ENCODE results near the gene NDUFB4. TPM values are rescaled to one million over a fixed set of nuclear protein-coding genes. Genes with fewer than 3 reads are reported as not detected.

The NDUFB4 gene
- polyA plus RNA-seq, 1 donor (not counting 4 experiments of a cell fraction or from before 2014, with no cell fraction given): 143 TPM

DNA sequence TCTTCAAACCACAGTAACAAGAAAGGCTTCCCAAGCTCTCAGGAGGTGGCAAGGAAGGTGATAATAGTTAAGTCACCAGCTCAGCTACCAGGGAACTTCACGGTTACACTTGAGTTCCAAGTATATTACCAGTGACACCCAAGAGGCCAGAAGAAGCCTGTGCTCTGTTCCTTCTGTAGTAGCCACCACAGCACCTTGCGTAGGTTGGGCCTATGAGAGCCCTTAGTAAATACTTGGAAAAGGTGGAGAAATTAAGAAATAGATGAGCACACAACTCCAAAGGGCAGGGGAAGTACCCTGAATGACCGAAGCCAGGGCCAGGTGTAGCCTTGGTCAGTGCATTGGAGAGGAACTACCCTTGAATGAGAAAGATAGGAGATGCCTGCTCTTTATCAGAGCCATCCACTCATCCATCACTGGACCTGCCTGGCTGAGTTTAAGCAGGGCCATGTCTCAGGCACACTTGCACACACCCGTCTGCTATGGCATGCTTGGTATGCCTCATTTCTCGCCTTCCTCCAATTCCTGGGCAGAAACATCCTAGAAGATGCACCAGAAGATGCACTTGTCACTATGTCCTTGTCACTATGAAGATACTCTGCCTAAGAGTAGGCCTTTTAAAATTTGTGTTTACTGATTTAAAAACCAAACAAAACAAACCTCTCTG is 32.6 kb upstream of the NDUFB4 start:
- H2AFZ ChIP-seq (ENCODE audit: control insufficient read depth, low read length): no peak overlapping the region
- H3K27me3 ChIP-seq (ENCODE audit: control insufficient read depth, extremely low read depth, insufficient read depth, low read length): no peaks in the 10 kb centered on the region
- DNase-seq (ENCODE audit: low read depth, low spot score) (no peak), FAIRE-seq (no peak)
- H4K20me1 ChIP-seq (ENCODE audit: control insufficient read depth, extremely low read depth, insufficient read depth, low read length): no peaks in the 10 kb centered on the region
- H3K36me3 ChIP-seq (ENCODE audit: control insufficient read depth in 2 of 2, extremely low read depth in 1 of 2, insufficient read depth in 2 of 2, low read length in 2 of 2): no peaks in the 10 kb centered on the region
- no peak overlapping the region for H3K4me3 ChIP-seq (ENCODE audit: control insufficient read depth in 2 of 3, extremely low read depth in 1 of 3, insufficient read depth in 2 of 3, low read depth in 1 of 3, low read length in 3 of 3)
- H3K9me1 ChIP-seq (ENCODE audit: control insufficient read depth, extremely low read depth, insufficient read depth, low read length): no peaks in the 10 kb centered on the region
- no peak for TF ChIP-seq EZH2 (IDR thresholded peaks at IDR 0.05; ENCODE audit: low read length)
- TF ChIP-seq, protein P1, sequence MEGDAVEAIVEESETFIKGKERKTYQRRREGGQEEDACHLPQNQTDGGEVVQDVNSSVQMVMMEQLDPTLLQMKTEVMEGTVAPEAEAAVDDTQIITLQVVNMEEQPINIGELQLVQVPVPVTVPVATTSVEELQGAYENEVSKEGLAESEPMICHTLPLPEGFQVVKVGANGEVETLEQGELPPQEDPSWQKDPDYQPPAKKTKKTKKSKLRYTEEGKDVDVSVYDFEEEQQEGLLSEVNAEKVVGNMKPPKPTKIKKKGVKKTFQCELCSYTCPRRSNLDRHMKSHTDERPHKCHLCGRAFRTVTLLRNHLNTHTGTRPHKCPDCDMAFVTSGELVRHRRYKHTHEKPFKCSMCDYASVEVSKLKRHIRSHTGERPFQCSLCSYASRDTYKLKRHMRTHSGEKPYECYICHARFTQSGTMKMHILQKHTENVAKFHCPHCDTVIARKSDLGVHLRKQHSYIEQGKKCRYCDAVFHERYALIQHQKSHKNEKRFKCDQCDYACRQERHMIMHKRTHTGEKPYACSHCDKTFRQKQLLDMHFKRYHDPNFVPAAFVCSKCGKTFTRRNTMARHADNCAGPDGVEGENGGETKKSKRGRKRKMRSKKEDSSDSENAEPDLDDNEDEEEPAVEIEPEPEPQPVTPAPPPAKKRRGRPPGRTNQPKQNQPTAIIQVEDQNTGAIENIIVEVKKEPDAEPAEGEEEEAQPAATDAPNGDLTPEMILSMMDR (optimal IDR thresholded peaks at IDR 0.05 in 1 of 3, IDR thresholded peaks at IDR 0.05 in 1 of 3, conservative IDR thresholded peaks at IDR 0.05 in 1 of 3; ENCODE audit: extremely low read depth in 1 of 3, insufficient read depth in 2 of 3, low read length in 3 of 3): no peak
- no peak overlapping the region for H3K27ac ChIP-seq (ENCODE audit: control insufficient read depth, insufficient read depth, low read length)
- H3K4me2 ChIP-seq (ENCODE audit: control insufficient read depth, extremely low read depth, insufficient read depth, low read depth, low read length): no peak overlapping the region
- dilution Hi-C loops (cut with MboI; ENCODE audit: extremely low pct_ligation_motif_present, low sequenced_read_pairs): no loop called here
- no peak overlapping the region for H3K9ac ChIP-seq (ENCODE audit: control insufficient read depth, extremely low read depth, insufficient read depth, low read length)
- H3K79me2 ChIP-seq (ENCODE audit: control insufficient read depth, insufficient read depth, low read length): no peaks in the 10 kb centered on the region
- no peaks in the 10 kb centered on the region for H3K9me3 ChIP-seq (ENCODE audit: control insufficient read depth, low read depth, low read length)
- peaks cover 9% of the 10 kb centered on the region for H3K4me1 ChIP-seq (ENCODE audit: control insufficient read depth, extremely low read depth, insufficient read depth, low read length)

DNA sequence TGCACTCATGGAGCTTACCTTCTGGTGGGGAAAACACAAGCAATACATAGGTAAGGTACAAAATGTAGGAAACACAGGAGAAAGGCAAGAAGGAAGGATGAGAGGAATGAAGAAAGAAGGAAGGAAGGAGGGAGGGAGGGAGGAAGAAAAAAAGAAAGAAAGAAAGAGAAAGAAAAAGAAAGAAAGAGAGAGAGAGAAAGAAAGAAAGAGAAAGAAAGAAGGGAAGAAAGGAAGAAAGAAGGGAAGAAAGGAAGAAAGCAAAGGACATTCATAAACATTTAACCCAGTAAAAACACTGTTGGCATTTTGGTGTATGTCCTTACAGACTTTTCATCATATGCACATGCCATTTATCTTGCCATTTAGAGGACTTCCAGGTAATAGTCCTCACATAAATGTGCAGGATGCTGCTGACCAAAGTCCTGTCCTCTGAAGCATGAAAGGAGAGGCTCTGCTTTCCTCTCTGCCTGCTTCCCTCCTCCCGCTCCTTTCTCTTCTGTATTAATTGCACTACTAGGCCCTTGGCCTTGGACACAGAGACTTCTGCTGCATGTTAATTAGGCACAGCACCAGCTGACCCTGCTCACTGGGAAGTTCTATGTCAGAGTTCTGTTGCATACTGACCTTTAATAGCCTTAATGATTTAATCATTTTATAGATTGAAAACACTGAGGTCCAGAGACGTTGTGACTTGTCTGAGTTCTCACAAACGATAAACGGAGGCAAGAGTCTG is 29.7 kb upstream of the NDUFB4 start:
- H2AFZ ChIP-seq (ENCODE audit: control insufficient read depth, low read length): no peak overlapping the region
- no peaks in the 10 kb centered on the region for H3K4me1 ChIP-seq (ENCODE audit: control insufficient read depth, extremely low read depth, insufficient read depth, low read length)
- TF ChIP-seq, protein P1 (optimal IDR thresholded peaks at IDR 0.05 in 1 of 3, IDR thresholded peaks at IDR 0.05 in 1 of 3, conservative IDR thresholded peaks at IDR 0.05 in 1 of 3; ENCODE audit: extremely low read depth in 1 of 3, insufficient read depth in 2 of 3, low read length in 3 of 3): no peak
- TF ChIP-seq EZH2 (IDR thresholded peaks at IDR 0.05; ENCODE audit: low read length): no peak
- H3K4me2 ChIP-seq (ENCODE audit: control insufficient read depth, extremely low read depth, insufficient read depth, low read depth, low read length): no peak overlapping the region
- no peaks in the 10 kb centered on the region for H3K36me3 ChIP-seq (ENCODE audit: control insufficient read depth in 2 of 2, extremely low read depth in 1 of 2, insufficient read depth in 2 of 2, low read length in 2 of 2)
- H3K27me3 ChIP-seq (ENCODE audit: control insufficient read depth, extremely low read depth, insufficient read depth, low read length): no peaks in the 10 kb centered on the region
- no peak overlapping the region for H3K4me3 ChIP-seq (ENCODE audit: control insufficient read depth in 2 of 3, extremely low read depth in 1 of 3, insufficient read depth in 2 of 3, low read depth in 1 of 3, low read length in 3 of 3)
- H4K20me1 ChIP-seq (ENCODE audit: control insufficient read depth, extremely low read depth, insufficient read depth, low read length): no peaks in the 10 kb centered on the region
- no peaks in the 10 kb centered on the region for H3K9me3 ChIP-seq (ENCODE audit: control insufficient read depth, low read depth, low read length)
- no peaks in the 10 kb centered on the region for H3K79me2 ChIP-seq (ENCODE audit: control insufficient read depth, insufficient read depth, low read length)
- dilution Hi-C loops (cut with MboI; ENCODE audit: extremely low pct_ligation_motif_present, low sequenced_read_pairs): no loop called here
- H3K9me1 ChIP-seq (ENCODE audit: control insufficient read depth, extremely low read depth, insufficient read depth, low read length): no peaks in the 10 kb centered on the region
- DNase-seq (ENCODE audit: low read depth, low spot score) (no peak), FAIRE-seq (no peak)
- H3K27ac ChIP-seq (ENCODE audit: control insufficient read depth, insufficient read depth, low read length): no peak overlapping the region
- H3K9ac ChIP-seq (ENCODE audit: control insufficient read depth, extremely low read depth, insufficient read depth, low read length): no peak overlapping the region
